A673 (cell line): ENCODE data around the gene NEDD9. TPM values are rescaled to one million over a fixed set of nuclear protein-coding genes. Genes with fewer than 3 reads are reported as not detected.

Experiments
- BruUV-seq: library from RNA; stranded (reverse); fragments of 400-500 nt; replicated peaks from 2 replicates; lab custom pipeline; 2021; lab: Mats Ljungman, UMichigan
- CTCF ChIA-PET: fragments of 300-600 bp; sonication (Branson Sonifier 250); formaldehyde crosslinking; loops from one replicate; lab custom pipeline; 2022; ENCODE audit warnings: antibody characterized with exemption; lab: Charles Lee
- POLR2A ChIA-PET: fragments of 300-600 bp; sonication (Branson Sonifier 250); formaldehyde crosslinking; loops from one replicate; lab custom pipeline; 2022; ENCODE audit warnings: antibody characterized with exemption; ENCODE audit not compliant: low non-redundant PET; lab: Charles Lee
- DNase-seq: peaks from one replicate; pipeline ENCODE4 v3.0.0-alpha.2; 2015; ENCODE audit warnings: low spot score
- H3K27ac ChIP-seq: fragments of 200-600 bp; sonication (generic); 2 replicates; pipeline ENCODE4 v1.5.1; 2016; ENCODE audit warnings: mixed run types, low read depth, mild to moderate bottlenecking, mixed read lengths, antibody characterized with exemption, low read length; ENCODE audit not compliant: poor library complexity, severe bottlenecking
- H3K27me3 ChIP-seq: fragments of 200-600 bp; sonication (generic); replicated peaks from 2 replicates; pipeline ENCODE4 v1.6.1; 2017; ENCODE audit warnings: mixed run types, low read depth, mild to moderate bottlenecking, mixed read lengths, antibody characterized with exemption, low read length; ENCODE audit not compliant: insufficient read depth, poor library complexity
- H3K36me3 ChIP-seq: fragments of 200-600 bp; sonication (generic); 2 replicates; pipeline ENCODE4 v1.6.1; 2016; ENCODE audit warnings: mixed run types, mild to moderate bottlenecking, mixed read lengths, antibody characterized with exemption, low read length; ENCODE audit not compliant: insufficient read depth, poor library complexity, severe bottlenecking
- H3K4me1 ChIP-seq: fragments of 200-600 bp; sonication (generic); 2 replicates; pipeline ENCODE4 v1.6.1; 2017; ENCODE audit warnings: mixed run types, mild to moderate bottlenecking, mixed read lengths, antibody characterized with exemption, low read length; ENCODE audit not compliant: insufficient read depth, poor library complexity, severe bottlenecking
- H3K4me3 ChIP-seq: fragments of 200-600 bp; sonication (generic); 2 replicates; pipeline ENCODE4 v1.5.1; 2016; ENCODE audit warnings: low read depth, mixed run types, mild to moderate bottlenecking, mixed read lengths, low read length; ENCODE audit not compliant: poor library complexity, severe bottlenecking
- H3K9me3 ChIP-seq: fragments of 200-600 bp; sonication (generic); 2 replicates; pipeline ENCODE4 v1.6.1; 2016; ENCODE audit warnings: mixed run types, low read depth, mild to moderate bottlenecking, mixed read lengths, antibody characterized with exemption, low read length; ENCODE audit not compliant: poor library complexity, severe bottlenecking
- EZH2 ChIP-seq: fragments of 200-600 bp; sonication (generic); IDR thresholded peaks from 2 replicates; pipeline ENCODE4 v1.6.1; 2017; ENCODE audit warnings: borderline replicate concordance, low read depth, mild to moderate bottlenecking, mixed read lengths, antibody characterized with exemption, low read length; ENCODE audit not compliant: poor library complexity, severe bottlenecking
- intact Hi-C: fragments of 100-400 bp; cut with micrococcal nuclease; formaldehyde crosslinking; loops from one replicate; pipeline ENCODE4 v1.10.0; 2022; ENCODE audit not compliant: unreplicated experiment
- total RNA-seq: library from RNA; stranded (reverse); gene quantifications from 2 replicates; pipeline ENCODE4 v1.2.3, GENCODE V29; 2021
- TF ChIP-seq, protein P1 (sequence below): fragments of 300-800, 200-600 bp; sonication (generic); conservative IDR thresholded peaks from 2 replicates; pipeline ENCODE4 v1.5.1; 2017; ENCODE audit warnings: low read depth, mild to moderate bottlenecking, antibody characterized with exemption, low read length, moderate library complexity, mixed read lengths

The NEDD9 gene
- total RNA-seq, 1 experiment from 2014 or later, result 6.6 TPM

DNA sequence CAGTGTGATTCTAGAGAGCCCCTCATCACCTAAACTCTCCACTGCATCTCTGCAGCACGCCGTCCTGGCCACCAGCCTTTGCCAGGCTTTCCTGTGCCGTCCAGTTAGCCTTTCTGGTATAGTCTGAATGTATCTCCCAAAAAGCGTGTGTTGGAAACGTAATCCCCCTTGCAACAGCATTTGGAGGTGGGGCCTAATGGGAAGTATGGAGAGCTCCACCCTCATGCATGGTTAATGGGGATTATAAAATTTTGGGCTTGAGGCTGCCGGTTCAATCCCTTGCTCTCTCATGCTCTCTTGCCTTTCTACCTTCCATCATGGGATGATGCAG lies 53.4 kb downstream of the NEDD9 start:
- H3K4me3 ChIP-seq, result no peak overlapping the region
- ChIA-PET CTCF (no interaction called here), POLR2A (no interaction called here)
- DNase-seq, result no peak
- intact Hi-C loops, result no loop called here
- no peaks in the 10 kb centered on the region for H3K27me3 ChIP-seq
- H3K36me3 ChIP-seq, result no peaks in the 10 kb centered on the region
- H3K27ac ChIP-seq, result no peak overlapping the region
- no peaks in the 10 kb centered on the region for H3K9me3 ChIP-seq
- BruUV-seq, result no TSS peak
- no peaks in the 10 kb centered on the region for H3K4me1 ChIP-seq
- TF ChIP-seq, protein P1, sequence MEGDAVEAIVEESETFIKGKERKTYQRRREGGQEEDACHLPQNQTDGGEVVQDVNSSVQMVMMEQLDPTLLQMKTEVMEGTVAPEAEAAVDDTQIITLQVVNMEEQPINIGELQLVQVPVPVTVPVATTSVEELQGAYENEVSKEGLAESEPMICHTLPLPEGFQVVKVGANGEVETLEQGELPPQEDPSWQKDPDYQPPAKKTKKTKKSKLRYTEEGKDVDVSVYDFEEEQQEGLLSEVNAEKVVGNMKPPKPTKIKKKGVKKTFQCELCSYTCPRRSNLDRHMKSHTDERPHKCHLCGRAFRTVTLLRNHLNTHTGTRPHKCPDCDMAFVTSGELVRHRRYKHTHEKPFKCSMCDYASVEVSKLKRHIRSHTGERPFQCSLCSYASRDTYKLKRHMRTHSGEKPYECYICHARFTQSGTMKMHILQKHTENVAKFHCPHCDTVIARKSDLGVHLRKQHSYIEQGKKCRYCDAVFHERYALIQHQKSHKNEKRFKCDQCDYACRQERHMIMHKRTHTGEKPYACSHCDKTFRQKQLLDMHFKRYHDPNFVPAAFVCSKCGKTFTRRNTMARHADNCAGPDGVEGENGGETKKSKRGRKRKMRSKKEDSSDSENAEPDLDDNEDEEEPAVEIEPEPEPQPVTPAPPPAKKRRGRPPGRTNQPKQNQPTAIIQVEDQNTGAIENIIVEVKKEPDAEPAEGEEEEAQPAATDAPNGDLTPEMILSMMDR, result no peak
- TF ChIP-seq EZH2, result no peak

DNA sequence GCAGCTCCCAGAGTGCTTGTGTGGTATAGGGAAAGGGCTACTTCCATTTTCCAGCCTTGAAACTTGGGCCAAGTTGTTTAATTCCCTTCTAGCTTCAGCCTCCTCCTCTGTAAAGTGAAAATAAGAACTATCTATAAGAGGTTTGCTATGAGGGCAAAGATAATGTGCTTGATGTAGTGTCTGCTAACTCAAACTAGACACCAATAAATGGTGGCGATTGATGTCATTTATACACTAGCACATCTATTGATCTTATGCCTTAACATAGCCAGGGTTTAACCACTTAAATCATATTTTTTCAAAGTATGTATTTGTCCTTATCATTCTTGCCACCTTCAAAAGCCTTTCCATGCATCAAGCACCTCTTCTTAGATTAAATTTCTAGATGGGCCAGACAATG lies 55.2 kb downstream of the NEDD9 start:
- Histone ChIP-seq H3K9me3 (no peaks in the 10 kb centered on the region), H3K36me3 (no peaks in the 10 kb centered on the region), H3K27me3 (no peaks in the 10 kb centered on the region), H3K27ac (no peak overlapping the region), H3K4me1 (peaks cover 4% of the 10 kb centered on the region), H3K4me3 (no peak overlapping the region)
- no peak for DNase-seq
- intact Hi-C loops, result no loop called here
- CTCF ChIA-PET, result no interaction called here
- POLR2A ChIA-PET, result no interaction called here
- TF ChIP-seq EZH2, result no peak
- TF ChIP-seq, protein P1, result no peak
- BruUV-seq, result no TSS peak

- H3K36me3 ChIP-seq, result no peaks in the 10 kb centered on the region
- no TSS peak for BruUV-seq
- TF ChIP-seq, protein P1, result no peak
- no peak for TF ChIP-seq EZH2
- H3K27ac ChIP-seq, result no peak overlapping the region
- CTCF ChIA-PET, result interaction anchor here (0.9 kb wide), 1 partner anchor 322 kb away, joined by 4 read pairs; no protein-coding TSS in a partner anchor
- peaks cover 4% of the 10 kb centered on the region for H3K4me1 ChIP-seq
- H3K27me3 ChIP-seq, result no peaks in the 10 kb centered on the region
- intact Hi-C loops, result loop anchor here (5.0 kb wide), 1 partner anchor 88 kb away; no protein-coding TSS in a partner anchor
- H3K4me3 ChIP-seq, result no peak overlapping the region
- POLR2A ChIA-PET, result no interaction called here
- no peaks in the 10 kb centered on the region for H3K9me3 ChIP-seq
- no peak for DNase-seq
These were observed 58.2 kb downstream of the NEDD9 start for GRCh38 chr6:11174242-11174611.
